ENCODE data around the gene MAD1L1.
A peak's percentile ranks its signal among the peaks of the same experiment; 100 is the strongest.
"Not testable (repeated sequence)": the region's sequence is repeated elsewhere in the genome, so short reads cannot be mapped to it uniquely, and the experiment has no call there.

The MAD1L1 gene

GRCh38 chr7:2007551-2007950 is 225.2 kb downstream of the MAD1L1 start:
- DNase-seq: no peak

DNA sequence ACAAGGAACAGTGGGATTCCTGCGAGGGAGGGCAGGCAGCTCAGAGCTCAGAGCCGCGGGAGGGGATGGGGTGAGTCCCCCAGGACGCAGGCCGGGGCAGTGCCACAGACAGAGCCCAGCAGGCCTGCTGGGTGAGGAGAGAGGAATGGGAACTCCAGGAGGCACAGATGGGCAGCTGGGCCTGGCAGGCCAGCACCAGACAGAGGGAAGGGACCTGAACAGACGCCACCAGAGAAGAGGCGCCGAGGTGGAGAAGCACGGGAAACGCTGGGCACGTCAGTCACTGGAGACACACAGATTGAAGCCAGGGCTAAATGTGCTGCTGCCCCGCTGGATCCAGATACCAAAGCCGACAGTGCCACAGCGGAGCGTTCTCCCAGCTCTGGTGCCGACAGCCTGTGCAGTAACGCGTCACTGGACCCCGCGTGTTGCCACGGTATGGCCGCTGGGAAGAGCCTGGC is 225.8 kb downstream of the MAD1L1 start:
- no peak for DNase-seq

DNA sequence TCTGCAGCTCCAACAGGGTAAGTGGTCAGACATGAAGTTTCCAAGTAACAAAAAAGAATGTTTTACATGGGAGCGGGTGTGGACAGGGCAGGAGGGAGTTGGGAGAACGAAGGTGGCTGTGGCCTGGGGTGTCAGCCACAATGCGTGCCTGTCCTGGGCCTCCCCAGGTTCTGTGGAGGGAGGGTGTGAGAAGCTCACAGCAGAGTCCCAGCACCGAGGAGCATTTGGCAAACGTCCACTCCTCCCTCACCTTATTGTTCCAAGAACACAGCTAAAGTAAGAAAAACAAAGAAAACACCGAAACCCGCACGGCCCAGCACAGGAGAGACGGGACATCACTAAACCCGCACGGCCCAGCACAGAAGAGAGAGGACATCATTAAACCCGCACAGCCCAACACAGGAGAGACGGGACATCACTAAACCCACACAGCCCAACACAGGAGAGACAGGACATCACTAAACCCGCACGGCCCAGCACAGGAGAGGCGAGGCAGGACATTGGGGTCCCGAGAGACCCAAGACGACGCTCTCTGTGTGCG is 226.4 kb downstream of the MAD1L1 start:
- DNase-seq: no peak

GRCh38 chr7:2005786-2006185 is 227.0 kb downstream of the MAD1L1 start:
- DNase-seq: no peak

DNA sequence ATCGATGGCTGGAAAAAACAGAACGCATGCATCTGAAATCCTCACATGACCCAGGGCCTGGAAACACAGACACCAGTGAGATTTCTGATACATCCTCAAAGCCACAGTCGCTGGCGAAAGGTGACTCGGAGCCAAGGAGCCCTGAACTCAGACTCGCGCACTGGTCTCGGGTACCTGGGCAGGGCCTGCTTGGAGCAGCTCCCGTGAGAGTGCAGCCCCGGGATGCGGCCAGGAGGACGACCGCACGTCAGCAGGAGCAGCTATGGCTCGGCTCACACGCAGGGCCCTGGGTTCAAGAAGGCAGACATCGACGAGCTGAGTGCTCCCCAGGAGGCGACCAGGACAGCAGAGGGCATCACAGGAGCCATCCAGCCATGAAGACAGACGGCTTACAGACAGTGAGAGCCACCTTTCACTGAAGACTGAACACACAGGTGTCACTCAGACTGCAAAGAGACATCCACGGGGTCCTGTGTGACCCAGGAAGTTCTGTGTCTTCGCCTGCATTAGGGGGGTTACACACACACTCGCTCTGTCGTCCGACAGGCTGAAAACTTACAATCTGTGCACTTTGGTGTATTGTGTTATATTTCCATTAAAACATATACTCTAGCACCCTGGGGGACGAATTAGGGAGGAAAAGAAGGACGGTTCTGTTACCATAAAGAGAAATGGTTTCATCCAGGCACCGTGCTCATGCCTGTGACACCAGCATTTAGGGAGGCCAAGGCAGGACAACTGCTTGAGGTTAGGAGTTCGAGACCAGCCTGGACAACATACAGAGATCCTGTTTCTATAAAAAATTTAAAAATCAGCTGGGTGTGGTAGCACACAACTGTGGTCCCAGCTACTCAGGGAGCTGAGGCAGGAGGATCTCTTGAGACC is 227.7 kb downstream of the MAD1L1 start:
- no peak for DNase-seq

DNA sequence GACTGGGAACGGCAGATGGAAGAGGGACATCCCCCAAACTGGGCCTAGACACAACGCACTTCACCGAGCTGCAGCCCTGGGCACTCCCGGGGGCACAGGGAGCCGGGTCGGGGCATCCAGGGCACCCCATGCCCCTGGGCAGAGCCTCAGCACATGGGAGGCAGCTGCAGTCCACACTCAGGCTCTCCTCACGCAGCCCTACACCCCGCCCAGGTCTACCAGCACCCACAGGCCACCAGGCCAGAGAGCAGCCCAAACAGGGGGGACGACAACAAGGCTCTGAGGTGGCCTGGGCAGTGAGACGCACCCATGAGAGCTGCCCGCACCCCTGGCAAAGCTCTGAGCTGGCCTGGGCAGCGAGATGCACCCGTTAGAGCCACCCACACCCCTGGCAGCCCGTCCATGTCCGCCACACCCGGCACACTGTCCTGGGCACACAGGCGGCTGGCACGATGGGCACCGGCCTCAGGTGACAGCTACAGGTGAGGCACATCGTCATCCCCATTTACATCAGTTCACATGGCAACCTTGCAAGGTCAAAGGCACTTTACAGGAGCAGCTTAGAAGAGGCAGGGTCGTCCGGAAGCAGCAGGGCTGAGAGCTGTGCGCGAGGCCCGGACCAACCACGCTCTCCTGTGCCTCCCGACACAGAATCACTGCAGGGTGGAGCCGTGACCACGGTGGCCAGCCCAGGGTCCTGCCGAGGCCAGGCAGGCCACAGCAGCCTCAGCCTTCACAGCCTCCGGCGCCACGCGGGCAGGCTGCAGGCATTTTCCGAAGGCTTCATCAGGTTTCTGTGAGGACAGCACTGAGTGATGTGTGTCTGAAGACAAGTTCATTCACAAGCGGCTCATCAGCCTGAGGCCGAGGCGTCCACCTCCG is 228.6 kb downstream of the MAD1L1 start:
- no peak for DNase-seq

DNA sequence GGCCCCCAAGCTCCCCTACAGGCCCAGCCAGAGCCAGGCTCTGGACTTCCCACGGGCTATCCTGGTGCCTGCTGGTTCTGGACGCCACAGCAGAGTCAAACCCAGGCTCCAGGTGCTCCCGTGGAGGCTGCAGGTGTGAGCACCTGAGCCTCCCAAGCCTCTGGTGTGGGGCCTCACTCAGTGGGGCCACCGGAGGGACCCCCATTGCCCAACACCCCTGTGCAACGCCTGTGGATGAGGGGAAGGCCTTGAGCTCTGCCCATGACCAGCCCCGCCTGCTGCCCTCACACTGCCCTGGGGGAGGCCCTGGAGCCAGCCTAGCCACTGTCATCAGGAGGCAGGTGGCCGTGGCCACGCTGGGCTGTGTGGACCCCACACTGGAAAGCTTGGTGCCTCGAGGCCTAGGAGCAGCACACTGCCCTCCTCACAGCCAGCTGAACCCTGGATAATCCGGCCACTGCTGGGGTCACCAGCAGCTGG is 229.3 kb downstream of the MAD1L1 start:
- DNase-seq: no peak

DNA sequence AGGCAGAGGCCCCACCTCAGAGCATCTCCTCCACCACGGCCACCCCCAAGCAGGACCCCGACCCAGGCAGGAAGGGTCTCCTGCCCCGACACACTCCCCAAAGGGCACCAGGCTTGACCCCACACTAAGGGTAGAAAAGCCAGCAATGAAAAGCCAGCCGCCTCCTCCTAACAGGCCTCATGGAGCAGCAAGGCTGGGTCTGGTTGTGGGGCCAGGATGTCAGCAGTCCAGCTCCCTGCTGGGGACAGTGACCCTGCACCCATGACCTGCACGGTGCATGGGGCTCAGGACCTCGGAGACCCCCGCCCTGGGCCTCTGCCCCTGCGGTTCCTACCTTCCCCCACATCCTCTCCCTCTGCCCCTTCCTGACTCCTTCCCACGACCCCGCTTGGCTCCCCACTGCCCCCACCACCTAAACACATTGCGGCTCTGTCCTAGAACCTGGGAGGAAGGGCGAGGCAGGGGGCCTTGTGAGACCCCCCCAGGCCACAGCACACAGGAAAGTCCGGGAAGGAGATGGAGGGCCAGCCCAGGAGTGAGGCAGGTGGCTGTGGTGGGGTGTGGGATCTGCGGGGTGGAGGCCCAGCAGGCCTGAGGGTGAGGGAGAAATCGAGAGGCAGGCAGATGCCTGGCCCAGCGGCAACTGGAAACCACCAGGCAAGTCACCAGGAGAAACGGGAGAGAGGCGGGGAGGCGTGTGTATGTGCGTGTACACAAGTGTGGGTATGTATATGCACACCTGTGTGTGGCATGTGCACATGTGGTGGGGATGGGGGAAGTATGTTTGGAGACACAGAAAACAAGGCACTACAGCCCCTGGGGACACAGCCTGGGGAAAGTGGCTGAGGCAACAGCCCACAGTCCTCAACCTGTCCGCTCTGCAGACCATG is 229.9 kb downstream of the MAD1L1 start:
- no peak for DNase-seq

DNA sequence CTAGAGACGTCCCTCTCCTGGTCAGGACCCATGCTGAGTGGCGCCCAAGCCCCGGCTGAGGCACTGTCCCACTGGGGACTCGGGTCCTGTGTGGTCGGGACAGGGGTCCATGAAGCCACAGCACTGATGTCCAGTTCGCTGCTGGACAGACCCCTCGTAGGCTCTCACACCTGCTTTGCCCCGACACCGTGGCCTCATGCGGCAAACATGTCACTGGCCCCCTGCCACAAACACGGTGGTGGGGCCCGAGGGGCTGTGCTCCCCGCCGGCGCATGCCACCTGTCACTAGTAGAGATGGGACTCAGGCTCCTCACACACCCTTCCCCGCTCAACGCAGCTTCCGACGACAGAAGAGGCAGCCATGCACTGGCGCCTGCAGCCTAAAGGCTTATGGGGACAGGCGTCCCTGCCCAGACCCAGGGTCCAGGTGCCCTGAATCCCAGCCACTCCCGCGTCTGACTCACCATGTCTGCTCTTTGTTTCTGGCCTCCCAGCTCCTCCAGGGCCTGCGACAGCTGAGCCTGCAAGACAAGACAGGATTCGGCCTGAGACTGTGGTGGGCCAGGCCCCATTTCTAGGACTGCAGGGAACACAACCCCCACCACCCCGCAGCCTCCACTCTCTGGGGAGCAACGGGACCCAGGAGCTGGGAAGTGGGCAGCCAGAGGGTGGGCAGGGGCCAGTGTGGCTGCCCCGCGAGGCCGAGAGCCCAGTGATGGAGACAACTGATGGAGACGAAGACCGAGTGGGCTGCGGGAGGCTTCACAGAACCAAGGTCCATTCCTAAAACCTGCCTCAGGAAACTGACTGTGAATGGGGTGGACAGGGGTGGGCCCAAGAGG is 230.9 kb downstream of the MAD1L1 start:
- no peak for DNase-seq

- no peak for DNase-seq
Observed at GRCh38 chr7:2000746-2001321, 231.9 kb downstream of the MAD1L1 start.

GRCh38 chr7:2000153-2000687 is 232.5 kb downstream of the MAD1L1 start:
- no peak for DNase-seq

DNA sequence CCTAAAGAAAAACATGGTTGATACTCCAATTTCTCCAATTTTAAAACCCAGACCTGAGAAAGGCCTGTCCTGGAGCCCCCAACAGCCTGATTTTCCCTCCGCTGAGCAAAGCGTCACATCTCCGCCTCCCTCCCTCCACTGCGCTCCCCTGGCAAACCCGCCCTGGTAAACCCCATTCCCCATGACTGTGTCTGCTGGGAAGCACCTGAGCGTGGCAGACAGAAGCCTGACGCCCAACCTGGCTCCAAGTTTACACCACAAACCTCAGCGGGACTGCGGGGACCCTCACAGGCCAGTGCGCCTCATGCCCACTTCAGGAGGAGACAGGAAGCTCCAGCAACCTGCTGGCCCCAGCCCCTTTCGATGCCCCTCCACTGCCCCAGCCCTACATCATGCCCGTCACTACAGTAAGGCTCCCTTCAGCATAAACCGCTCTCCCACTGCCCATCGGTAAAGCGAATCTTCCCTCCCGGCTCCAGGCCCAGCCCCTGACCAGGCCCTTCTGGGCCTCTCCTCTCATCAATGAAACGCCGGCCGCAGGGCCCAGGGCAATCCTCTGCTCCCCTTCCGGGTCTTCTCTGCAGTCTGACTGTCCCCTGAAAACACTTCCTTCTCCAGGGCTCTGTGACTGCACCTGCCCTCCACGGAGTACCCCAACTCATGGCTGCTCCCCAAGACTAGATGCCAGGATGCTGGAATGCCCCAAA is 233.3 kb downstream of the MAD1L1 start:
- no peak for DNase-seq

DNA sequence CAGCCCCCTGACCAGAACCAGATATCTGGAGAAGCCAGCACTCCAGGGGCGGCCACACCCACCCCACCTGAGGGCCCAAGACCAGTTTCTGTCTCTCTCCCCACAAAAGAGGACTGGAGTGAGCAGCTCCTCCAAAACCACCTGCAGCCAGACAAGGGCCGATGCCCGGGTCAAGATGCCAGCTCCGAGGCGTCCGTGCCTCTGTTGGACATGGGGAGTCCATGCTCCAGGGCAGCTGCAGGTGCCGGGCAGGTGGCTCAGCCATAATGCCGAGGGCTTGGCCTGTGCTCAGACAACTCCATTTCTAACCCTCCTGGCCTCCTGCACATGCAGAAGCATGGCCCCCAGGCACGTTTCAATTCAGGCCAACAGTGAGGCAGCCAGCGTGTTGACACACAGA is 234.6 kb downstream of the MAD1L1 start:
- DNase-seq: no peak

DNA sequence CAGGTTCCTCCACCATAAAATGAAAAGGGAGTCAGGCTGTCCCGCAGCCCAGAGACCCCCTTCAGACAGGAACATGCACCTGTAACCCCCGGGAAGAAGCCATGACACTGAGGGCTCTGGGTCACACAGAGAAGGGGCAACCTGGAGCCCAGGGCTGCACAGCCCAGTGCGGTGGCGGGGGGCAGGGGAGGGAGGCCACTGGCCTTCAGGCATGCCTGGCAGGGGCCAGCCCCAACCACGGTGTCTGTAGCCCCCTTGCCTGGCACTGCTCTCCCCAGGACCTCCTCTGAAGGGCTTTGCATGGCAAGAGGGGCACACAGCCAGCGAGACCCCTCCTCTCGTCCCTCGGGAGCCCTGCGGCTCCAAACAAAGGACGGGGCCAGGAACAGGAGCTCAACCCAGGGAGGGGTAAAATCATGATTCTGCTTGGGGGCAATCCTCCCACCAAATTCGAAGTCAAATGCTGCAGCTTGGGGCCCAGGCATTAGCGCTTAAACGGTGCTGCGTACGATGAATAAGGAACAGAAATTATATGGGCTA is 235.1 kb downstream of the MAD1L1 start:
- no peak for DNase-seq

- DNase-seq: no peak
Observed at GRCh38 chr7:1996816-1997215, 235.9 kb downstream of the MAD1L1 start.

DNA sequence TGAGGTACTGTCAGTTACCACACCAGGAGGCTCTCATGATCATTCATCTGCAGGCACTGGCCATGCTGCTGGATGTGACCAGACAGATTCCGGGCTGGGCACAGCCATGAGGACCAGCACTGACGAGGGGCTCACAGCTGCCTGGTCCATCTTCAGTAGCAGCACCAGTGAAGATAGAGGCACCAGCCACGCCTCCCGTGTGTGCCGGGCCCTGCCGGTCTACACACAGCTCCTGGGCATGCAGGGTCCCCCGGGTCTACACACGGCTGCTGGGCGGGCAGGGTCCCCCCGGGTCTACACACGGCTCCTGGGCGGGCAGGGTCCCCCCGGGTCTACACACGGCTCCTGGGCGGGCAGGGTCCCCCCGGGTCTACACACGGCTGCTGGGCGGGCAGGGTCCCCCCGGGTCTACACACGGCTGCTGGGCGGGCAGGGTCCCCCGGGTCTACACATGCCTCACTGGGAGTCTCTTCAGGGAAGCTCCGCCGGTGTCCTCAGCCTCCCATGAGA is 236.8 kb downstream of the MAD1L1 start:
- DNase-seq: not testable (repeated sequence)

DNA sequence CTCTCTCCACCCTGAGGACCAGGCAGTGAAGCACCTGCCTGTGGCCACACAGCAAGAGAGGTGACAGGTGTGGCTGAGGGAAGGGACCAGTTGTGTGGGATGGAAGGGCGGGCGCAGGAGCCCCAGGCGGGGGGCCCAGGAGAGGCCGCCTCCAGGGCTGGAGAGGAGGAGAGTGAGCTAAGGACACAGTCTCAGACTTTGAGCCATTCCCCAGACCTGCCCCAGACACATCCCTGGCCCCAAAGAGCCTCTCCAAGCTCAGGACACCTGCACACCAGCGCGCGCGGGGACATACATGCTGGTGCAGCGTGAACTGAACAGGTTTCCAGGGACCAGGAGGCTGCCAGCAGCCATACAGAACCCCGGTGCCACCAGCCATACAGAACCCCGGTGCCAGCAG is 237.3 kb downstream of the MAD1L1 start:
- no peak for DNase-seq

DNA sequence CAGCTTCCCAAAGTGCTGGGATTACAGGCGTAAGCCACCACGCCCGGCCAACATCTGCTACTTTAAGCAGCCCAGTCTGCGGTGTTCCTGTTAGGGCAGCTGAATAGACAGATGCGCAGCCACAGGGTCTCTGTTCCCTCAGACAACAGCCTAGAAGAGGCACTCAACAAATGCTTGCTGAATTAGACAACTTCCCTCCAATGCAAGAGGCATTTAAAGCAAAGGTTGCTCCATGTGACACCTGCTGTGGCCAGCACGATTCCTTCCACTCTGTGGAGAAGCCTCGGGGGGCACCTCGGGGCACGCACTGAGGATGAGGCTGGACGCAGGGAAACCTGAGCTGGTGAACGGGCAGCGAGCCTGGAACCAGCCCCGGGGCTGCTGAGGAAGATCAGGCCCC is 237.8 kb downstream of the MAD1L1 start:
- peak; percentile 11 for DNase-seq
